Astrocyte (in vitro differentiated cells and primary cell): Measurements from ENCODE around the gene ZBTB11. TPM values are rescaled to one million over a fixed set of nuclear protein-coding genes. Genes with fewer than 3 reads are reported as not detected.
A peak's percentile ranks its signal among the peaks of the same experiment; 100 is the strongest.

Source experiments
- DNase-seq: peaks from one replicate; pipeline ENCODE4 v3.0.0-alpha.2; 2010; ENCODE audit warnings: low read depth
- FAIRE-seq: peaks from 2 replicates; lab custom pipeline; 2011; peaks lifted over from hg19 to GRCh38; lab: Jason Lieb, UNC
- H2AFZ ChIP-seq: 2 replicates; pipeline ENCODE4 v1.6.0; 2012; ENCODE audit warnings: low read depth, low read length, inconsistent platforms
- H3K27ac ChIP-seq: 2 replicates; pipeline ENCODE4 v1.5.1; 2011; ENCODE audit warnings: low read depth, low read length, inconsistent platforms
- H3K27me3 ChIP-seq: 2 replicates; pipeline ENCODE4 v1.6.0; 2011; ENCODE audit warnings: low read length, inconsistent platforms; ENCODE audit not compliant: insufficient read depth
- H3K36me3 ChIP-seq: 2 replicates; pipeline ENCODE4 v1.5.1; 2011; ENCODE audit warnings: low read length, inconsistent platforms; ENCODE audit not compliant: insufficient read depth
- H3K4me1 ChIP-seq: 2 replicates; pipeline ENCODE4 v1.5.1; 2011; ENCODE audit warnings: low read length, inconsistent platforms; ENCODE audit not compliant: insufficient read depth
- H3K4me2 ChIP-seq: 2 replicates; pipeline ENCODE4 v1.6.0; 2012; ENCODE audit warnings: low read length, inconsistent platforms
- H3K4me3 ChIP-seq: 2 replicates; pipeline ENCODE4 v1.5.1; 2011; ENCODE audit warnings: low read depth, mild to moderate bottlenecking, low read length, inconsistent platforms; ENCODE audit not compliant: insufficient read depth
- H3K79me2 ChIP-seq: 2 replicates; pipeline ENCODE4 v1.6.0; 2012; ENCODE audit warnings: mild to moderate bottlenecking, low read length, inconsistent platforms; ENCODE audit not compliant: insufficient read depth
- H3K9ac ChIP-seq: 2 replicates; pipeline ENCODE4 v1.6.0; 2012; ENCODE audit warnings: mild to moderate bottlenecking, low read length, inconsistent platforms
- H3K9me3 ChIP-seq: 2 replicates; pipeline ENCODE4 v1.5.1; 2012; ENCODE audit warnings: low read depth, mild to moderate bottlenecking, low read length, inconsistent platforms; ENCODE audit not compliant: insufficient read depth
- H4K20me1 ChIP-seq: 2 replicates; pipeline ENCODE4 v1.6.0; 2012; ENCODE audit warnings: low read length, inconsistent platforms; ENCODE audit not compliant: insufficient read depth
- H3K27ac Mint-ChIP-seq: one replicate; pipeline ENCODE4 v1.8.0; 2021; ENCODE audit warnings: mild to moderate bottlenecking, mixed read lengths; ENCODE audit not compliant: unreplicated experiment
- H3K27me3 Mint-ChIP-seq: one replicate; pipeline ENCODE4 v1.8.0; 2021; ENCODE audit warnings: low read depth, mixed read lengths; ENCODE audit not compliant: unreplicated experiment
- H3K36me3 Mint-ChIP-seq: one replicate; pipeline ENCODE4 v1.8.0; 2021; ENCODE audit warnings: low read depth, mixed read lengths; ENCODE audit not compliant: unreplicated experiment
- H3K4me1 Mint-ChIP-seq: one replicate; pipeline ENCODE4 v1.8.0; 2021; ENCODE audit warnings: low read depth, mixed read lengths; ENCODE audit not compliant: unreplicated experiment
- H3K4me3 Mint-ChIP-seq: one replicate; pipeline ENCODE4 v1.8.0; 2021; ENCODE audit warnings: mild to moderate bottlenecking, moderate library complexity, mixed read lengths; ENCODE audit not compliant: unreplicated experiment
- H3K9me3 Mint-ChIP-seq: one replicate; pipeline ENCODE4 v1.8.0; 2021; ENCODE audit warnings: mild to moderate bottlenecking, mixed read lengths; ENCODE audit not compliant: unreplicated experiment
- EZH2 ChIP-seq: IDR thresholded peaks from 2 replicates; pipeline ENCODE4 v1.6.1; 2012; ENCODE audit warnings: mild to moderate bottlenecking, low read length, inconsistent platforms; ENCODE audit not compliant: insufficient read depth
- total RNA-seq: library from RNA; stranded (reverse); gene quantifications from 2 replicates; pipeline ENCODE4 v1.2.1, GENCODE V29; 2021
- TF ChIP-seq, protein P1 (sequence below): IDR thresholded peaks from 2 replicates; pipeline ENCODE4 v1.5.1; 2011; ENCODE audit warnings: low read depth, mild to moderate bottlenecking, inconsistent platforms, low read length, moderate library complexity; ENCODE audit not compliant: insufficient read depth

Gene ZBTB11
- total RNA-seq, 1 donor from 2014 or later, result 20.9 TPM

DNA sequence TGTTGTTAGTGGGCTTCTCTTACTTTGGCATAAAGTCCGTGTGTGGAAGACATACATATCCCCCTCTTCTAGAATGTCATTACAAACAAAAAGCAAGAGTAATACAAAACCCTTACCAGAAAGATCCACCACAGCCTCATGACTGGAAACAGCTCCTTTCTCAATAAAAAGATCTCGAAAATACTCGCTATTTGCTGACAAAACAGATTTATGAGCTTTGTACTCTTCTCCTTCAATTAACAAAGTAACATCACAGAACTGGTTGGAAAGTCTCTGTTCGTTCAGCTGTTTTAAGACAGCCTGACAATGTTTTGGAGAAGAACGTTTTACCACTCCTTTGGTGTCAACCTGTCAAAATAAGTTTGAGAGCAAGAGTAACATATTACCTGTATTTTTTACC, 5.9 kb downstream of the ZBTB11 start:
- Mint-ChIP-seq H3K27me3 (no peaks in the 10 kb centered on the region), H3K36me3 (peaks cover 5% of the 10 kb centered on the region), H3K9me3 (no peaks in the 10 kb centered on the region), H3K27ac (no peak overlapping the region), H3K4me1 (peaks cover 4% of the 10 kb centered on the region), H3K4me3 (no peak overlapping the region)
- H3K9me3 ChIP-seq, result no peaks in the 10 kb centered on the region
- H3K27ac ChIP-seq, result no peak overlapping the region
- no peak overlapping the region for H3K4me3 ChIP-seq
- H4K20me1 ChIP-seq, result peaks cover 38% of the 10 kb centered on the region
- no peak overlapping the region for H2AFZ ChIP-seq
- H3K4me2 ChIP-seq, result no peak overlapping the region
- H3K36me3 ChIP-seq, result peaks cover 21% of the 10 kb centered on the region
- no peaks in the 10 kb centered on the region for H3K4me1 ChIP-seq
- TF ChIP-seq, protein P1, sequence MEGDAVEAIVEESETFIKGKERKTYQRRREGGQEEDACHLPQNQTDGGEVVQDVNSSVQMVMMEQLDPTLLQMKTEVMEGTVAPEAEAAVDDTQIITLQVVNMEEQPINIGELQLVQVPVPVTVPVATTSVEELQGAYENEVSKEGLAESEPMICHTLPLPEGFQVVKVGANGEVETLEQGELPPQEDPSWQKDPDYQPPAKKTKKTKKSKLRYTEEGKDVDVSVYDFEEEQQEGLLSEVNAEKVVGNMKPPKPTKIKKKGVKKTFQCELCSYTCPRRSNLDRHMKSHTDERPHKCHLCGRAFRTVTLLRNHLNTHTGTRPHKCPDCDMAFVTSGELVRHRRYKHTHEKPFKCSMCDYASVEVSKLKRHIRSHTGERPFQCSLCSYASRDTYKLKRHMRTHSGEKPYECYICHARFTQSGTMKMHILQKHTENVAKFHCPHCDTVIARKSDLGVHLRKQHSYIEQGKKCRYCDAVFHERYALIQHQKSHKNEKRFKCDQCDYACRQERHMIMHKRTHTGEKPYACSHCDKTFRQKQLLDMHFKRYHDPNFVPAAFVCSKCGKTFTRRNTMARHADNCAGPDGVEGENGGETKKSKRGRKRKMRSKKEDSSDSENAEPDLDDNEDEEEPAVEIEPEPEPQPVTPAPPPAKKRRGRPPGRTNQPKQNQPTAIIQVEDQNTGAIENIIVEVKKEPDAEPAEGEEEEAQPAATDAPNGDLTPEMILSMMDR, result no peak
- TF ChIP-seq EZH2, result no peak
- H3K9ac ChIP-seq, result no peak overlapping the region
- no peaks in the 10 kb centered on the region for H3K27me3 ChIP-seq
- DNase-seq, result no peak
- peak; percentile 39 for FAIRE-seq
- peaks cover 62% of the 10 kb centered on the region for H3K79me2 ChIP-seq

GRCh38 chr3:101667844-101668243, 9.1 kb downstream of the ZBTB11 start:
- H3K79me2 ChIP-seq, result peaks cover 30% of the 10 kb centered on the region
- H3K27ac Mint-ChIP-seq, result no peak overlapping the region
- H3K4me2 ChIP-seq, result no peak overlapping the region
- no peak for FAIRE-seq
- H2AFZ ChIP-seq, result no peak overlapping the region
- no peaks in the 10 kb centered on the region for H3K4me1 Mint-ChIP-seq
- no peak for DNase-seq
- no peak overlapping the region for H3K4me3 ChIP-seq
- no peaks in the 10 kb centered on the region for H3K27me3 ChIP-seq
- H3K27ac ChIP-seq, result no peak overlapping the region
- peaks cover 13% of the 10 kb centered on the region for H4K20me1 ChIP-seq
- peaks cover 48% of the 10 kb centered on the region for H3K36me3 ChIP-seq
- H3K4me1 ChIP-seq, result no peaks in the 10 kb centered on the region
- H3K9ac ChIP-seq, result no peak overlapping the region
- peaks cover 11% of the 10 kb centered on the region for H3K36me3 Mint-ChIP-seq
- H3K27me3 Mint-ChIP-seq, result no peaks in the 10 kb centered on the region
- no peaks in the 10 kb centered on the region for H3K9me3 ChIP-seq
- no peak overlapping the region for H3K4me3 Mint-ChIP-seq
- no peak for TF ChIP-seq EZH2
- TF ChIP-seq, protein P1, result no peak
- no peaks in the 10 kb centered on the region for H3K9me3 Mint-ChIP-seq

- H2AFZ ChIP-seq, result no peak overlapping the region
- no peaks in the 10 kb centered on the region for H3K4me1 ChIP-seq
- FAIRE-seq, result no peak
- Mint-ChIP-seq H3K27me3 (no peaks in the 10 kb centered on the region), H3K4me3 (no peak overlapping the region), H3K4me1 (no peaks in the 10 kb centered on the region), H3K27ac (no peak overlapping the region), H3K36me3 (peaks cover 11% of the 10 kb centered on the region), H3K9me3 (no peaks in the 10 kb centered on the region)
- no peak overlapping the region for H3K27ac ChIP-seq
- no peak for DNase-seq
- no peak overlapping the region for H3K9ac ChIP-seq
- peaks cover 48% of the 10 kb centered on the region for H3K36me3 ChIP-seq
- peaks cover 8% of the 10 kb centered on the region for H4K20me1 ChIP-seq
- no peak overlapping the region for H3K4me2 ChIP-seq
- H3K9me3 ChIP-seq, result no peaks in the 10 kb centered on the region
- no peak overlapping the region for H3K4me3 ChIP-seq
- TF ChIP-seq EZH2, result no peak
- TF ChIP-seq, protein P1, result no peak
- H3K79me2 ChIP-seq, result peaks cover 25% of the 10 kb centered on the region
- H3K27me3 ChIP-seq, result no peaks in the 10 kb centered on the region
These were observed 9.6 kb downstream of the ZBTB11 start for GRCh38 chr3:101667331-101667730.
